ENCODE data around the gene ATXN1L. TPM values are rescaled to one million over a fixed set of nuclear protein-coding genes. Genes with fewer than 3 reads are reported as not detected.

The ATXN1L gene, protein sequence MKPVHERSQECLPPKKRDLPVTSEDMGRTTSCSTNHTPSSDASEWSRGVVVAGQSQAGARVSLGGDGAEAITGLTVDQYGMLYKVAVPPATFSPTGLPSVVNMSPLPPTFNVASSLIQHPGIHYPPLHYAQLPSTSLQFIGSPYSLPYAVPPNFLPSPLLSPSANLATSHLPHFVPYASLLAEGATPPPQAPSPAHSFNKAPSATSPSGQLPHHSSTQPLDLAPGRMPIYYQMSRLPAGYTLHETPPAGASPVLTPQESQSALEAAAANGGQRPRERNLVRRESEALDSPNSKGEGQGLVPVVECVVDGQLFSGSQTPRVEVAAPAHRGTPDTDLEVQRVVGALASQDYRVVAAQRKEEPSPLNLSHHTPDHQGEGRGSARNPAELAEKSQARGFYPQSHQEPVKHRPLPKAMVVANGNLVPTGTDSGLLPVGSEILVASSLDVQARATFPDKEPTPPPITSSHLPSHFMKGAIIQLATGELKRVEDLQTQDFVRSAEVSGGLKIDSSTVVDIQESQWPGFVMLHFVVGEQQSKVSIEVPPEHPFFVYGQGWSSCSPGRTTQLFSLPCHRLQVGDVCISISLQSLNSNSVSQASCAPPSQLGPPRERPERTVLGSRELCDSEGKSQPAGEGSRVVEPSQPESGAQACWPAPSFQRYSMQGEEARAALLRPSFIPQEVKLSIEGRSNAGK
- total RNA-seq: 4.7 and 5.5 TPM in 2 replicates

GRCh38 chr16:71845639-71846430 is at the start of gene ATXN1L:
Gene ATXN1L, plus strand, starts transcription at chr16:71845976. Its CDS starts 3,765 bp downstream, at chr16:71849741.

GRCh38 chr16:71808593-71809459 is 37.0 kb upstream of the ATXN1L start, which contains the start of gene AP1G1:
Gene AP1G1, minus strand, starts transcription at chr16:71808834. Its CDS starts 19,355 bp downstream, at chr16:71789479.

DNA sequence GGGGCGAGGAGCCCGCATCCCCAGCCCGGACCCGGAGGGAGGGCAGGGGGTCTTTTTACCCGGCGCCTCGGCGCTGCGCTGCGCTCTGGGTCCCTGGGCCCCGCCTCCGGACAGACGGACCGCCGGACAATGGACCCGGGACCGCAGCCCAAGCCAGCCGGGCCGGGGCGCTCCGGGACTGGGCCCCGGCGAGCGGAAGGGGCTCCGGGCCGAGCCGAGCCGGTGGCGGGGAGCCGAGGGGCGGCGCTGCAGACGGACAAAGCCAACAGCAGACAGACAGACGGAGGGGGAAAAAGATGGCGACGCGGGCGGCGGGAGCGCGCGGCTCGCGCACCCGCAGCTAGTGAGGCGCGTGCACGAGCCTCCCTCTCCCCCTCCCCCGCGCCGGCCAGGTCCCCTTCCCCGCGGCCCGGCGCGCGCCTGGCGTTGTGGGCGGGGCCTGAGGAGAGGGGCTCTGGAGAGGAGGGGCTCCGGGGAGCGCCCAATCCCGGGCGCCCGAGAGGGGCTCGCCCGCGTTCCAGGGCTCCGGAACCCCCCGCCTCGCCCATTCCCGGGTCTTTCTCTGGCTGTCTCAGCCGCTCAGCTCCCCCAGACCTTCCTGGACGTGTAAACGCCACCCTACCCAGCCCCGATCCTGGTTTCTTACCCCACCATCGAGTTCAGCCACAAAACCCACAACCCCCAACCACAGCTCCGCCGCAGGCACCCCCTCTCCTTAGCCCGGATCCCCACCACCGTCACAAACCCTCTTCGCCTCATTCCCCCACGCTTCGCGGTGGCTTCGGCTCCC is 38.3 kb downstream of the ATXN1L start, which contains the start of gene ZNF821:
Gene ZNF821, minus strand, starts transcription at position 334 of the 790 bp plus-strand sequence. CDS start 4,236 bp downstream, outside the sequence.

DNA sequence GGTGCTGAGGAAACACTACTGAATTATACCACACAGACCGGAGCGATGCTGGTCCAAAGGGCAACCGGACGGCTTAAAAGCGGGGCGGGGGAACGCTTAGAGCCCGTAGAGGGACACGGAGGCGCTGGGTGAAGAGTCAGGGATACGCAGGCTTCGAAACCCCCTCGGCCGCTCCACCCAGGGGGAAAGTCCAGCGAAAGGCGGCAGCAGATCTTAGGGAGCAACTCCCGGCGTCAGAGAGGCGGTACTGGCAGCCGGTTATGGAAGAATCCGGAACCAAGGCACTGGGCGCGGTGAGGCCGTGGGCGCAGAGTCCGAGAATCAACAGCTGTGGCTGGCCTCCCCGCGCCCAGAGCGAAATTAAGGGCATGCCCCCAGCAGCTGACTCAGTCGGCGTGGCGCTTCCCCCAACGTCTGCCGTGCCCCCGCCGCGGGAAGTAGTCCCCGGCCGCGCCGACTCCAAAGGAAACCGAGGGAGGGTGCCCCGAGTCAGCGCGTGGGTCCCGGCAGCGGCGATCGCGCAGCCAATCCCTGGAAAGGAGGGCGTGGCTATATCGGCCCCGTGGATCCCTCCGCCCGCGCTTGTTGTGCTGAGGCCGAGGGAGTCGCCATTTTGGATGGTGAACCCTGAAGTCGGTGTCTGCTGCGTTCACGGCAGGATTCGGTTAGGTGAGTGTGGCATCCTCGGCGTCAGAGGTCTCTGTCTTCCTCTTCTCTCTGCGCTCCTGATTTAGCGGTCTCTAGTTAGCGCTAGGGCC is 49.3 kb downstream of the ATXN1L start, which contains the start of gene IST1:
Gene IST1, plus strand, starts transcription at position 611 of the 758 bp plus-strand sequence. CDS start 20,110 bp downstream, outside the sequence.

Other genes with a start within 250 kb of the ATXN1L start
- gene MARVELD3, start 219.8 kb upstream of the ATXN1L start, total RNA-seq: not detected in 2 replicates
- 3.5 and 4.2 TPM in 2 replicates for gene PHLPP2, start 121.3 kb upstream of the ATXN1L start, total RNA-seq
- gene AP1G1, start 37.1 kb upstream of the ATXN1L start, total RNA-seq: 40.2 and 44.9 TPM in 2 replicates
- gene ZNF821, start 38.2 kb downstream of the ATXN1L start, total RNA-seq: 2.1 and 3.4 TPM in 2 replicates
- 77.2 and 84.2 TPM in 2 replicates for gene IST1, start 49.6 kb downstream of the ATXN1L start, total RNA-seq
- not detected in 2 replicates for gene PKD1L3, start 154.4 kb downstream of the ATXN1L start, total RNA-seq
- 6.2 and 7.2 TPM in 2 replicates for gene DHODH, start 162.8 kb downstream of the ATXN1L start, total RNA-seq
- gene HP, start 208.5 kb downstream of the ATXN1L start, total RNA-seq: not detected in 2 replicates
- not detected in 2 replicates for gene HPR, start 217.2 kb downstream of the ATXN1L start, total RNA-seq
- gene TXNL4B, start 247.6 kb downstream of the ATXN1L start, total RNA-seq: 6.8 and 7.4 TPM in 2 replicates
- 29.6 and 34.8 TPM in 2 replicates for gene DHX38, start 247.9 kb downstream of the ATXN1L start, total RNA-seq

All from bronchus fibroblast of lung (primary cell).